HEK293 (cell line): ENCODE measurements around the gene JAGN1.

Source experiments
- BCL11B ChIP-seq: fragments of 450-650 bp; formaldehyde crosslinking; IDR thresholded peaks from 2 replicates; pipeline ENCODE4 v1.5.1; 2016; ENCODE audit warnings: low read depth, missing biosample characterization, missing genetic modification characterization
- HOXC10 ChIP-seq: sonication (generic); formaldehyde crosslinking; IDR thresholded peaks from 2 replicates; pipeline ENCODE4 v1.8.1; 2023; ENCODE audit warnings: mild to moderate bottlenecking, missing genetic modification reagents
- KLF10 ChIP-seq: fragments of 450-650 bp; IDR thresholded peaks from 2 replicates; pipeline ENCODE4 v1.5.1; 2018; ENCODE audit warnings: missing biosample characterization, mild to moderate bottlenecking, missing genetic modification characterization
- PATZ1 ChIP-seq: fragments of 450-650 bp; formaldehyde crosslinking; IDR thresholded peaks from 2 replicates; pipeline ENCODE4 v1.5.1; 2016; ENCODE audit warnings: missing biosample characterization, missing genetic modification characterization
- REPIN1 ChIP-seq: fragments of 450-650 bp; formaldehyde crosslinking; IDR thresholded peaks from 2 replicates; pipeline ENCODE4 v1.5.1; 2017; ENCODE audit warnings: missing biosample characterization, missing genetic modification characterization, low read depth
- REST ChIP-seq: fragments of 450-650 bp; formaldehyde crosslinking; IDR thresholded peaks from 2 replicates; pipeline ENCODE4 v1.5.1; 2016; ENCODE audit warnings: missing biosample characterization, missing genetic modification characterization
- ZFHX2 ChIP-seq: fragments of 450-650 bp; formaldehyde crosslinking; conservative IDR thresholded peaks from 2 replicates; pipeline ENCODE4 v1.5.1; 2016; ENCODE audit warnings: missing biosample characterization, missing genetic modification characterization
- ZNF121 ChIP-seq: fragments of 450-650 bp; formaldehyde crosslinking; IDR thresholded peaks from 2 replicates; pipeline ENCODE4 v1.5.1; 2016; ENCODE audit warnings: missing biosample characterization, missing genetic modification characterization
- ZNF174 ChIP-seq: fragments of 450-650 bp; formaldehyde crosslinking; IDR thresholded peaks from 2 replicates; pipeline ENCODE4 v1.5.0; 2017; ENCODE audit warnings: missing biosample characterization, mild to moderate bottlenecking, missing genetic modification characterization
- ZNF324 ChIP-seq: fragments of 450-650 bp; formaldehyde crosslinking; IDR thresholded peaks from 2 replicates; pipeline ENCODE4 v1.5.1; 2016; ENCODE audit warnings: missing biosample characterization, missing genetic modification characterization
- ZNF350 ChIP-seq: fragments of 450-650 bp; formaldehyde crosslinking; IDR thresholded peaks from 2 replicates; pipeline ENCODE4 v1.5.0; 2017; ENCODE audit warnings: missing biosample characterization, mild to moderate bottlenecking, missing genetic modification characterization
- ZNF391 ChIP-seq: fragments of 450-650 bp; formaldehyde crosslinking; IDR thresholded peaks from 2 replicates; pipeline ENCODE4 v1.5.1; 2016; ENCODE audit warnings: low read depth, missing biosample characterization, missing genetic modification characterization, borderline replicate concordance
- ZNF488 ChIP-seq: fragments of 450-650 bp; formaldehyde crosslinking; IDR thresholded peaks from 2 replicates; pipeline ENCODE4 v1.5.1; 2016; ENCODE audit warnings: missing biosample characterization, missing genetic modification characterization
- ZNF501 ChIP-seq: fragments of 450-650 bp; formaldehyde crosslinking; IDR thresholded peaks from 2 replicates; pipeline ENCODE4 v1.5.1; 2016; ENCODE audit warnings: missing biosample characterization, missing genetic modification characterization
- ZNF626 ChIP-seq: fragments of 450-650 bp; sonication (Bioruptor Pico); formaldehyde crosslinking; IDR thresholded peaks from 2 replicates; pipeline ENCODE4 v1.5.1; 2018; ENCODE audit warnings: missing biosample characterization, missing genetic modification characterization, inconsistent platforms
- ZNF660 ChIP-seq: fragments of 450-650 bp; IDR thresholded peaks from 2 replicates; pipeline ENCODE4 v1.5.1; 2018; ENCODE audit warnings: missing biosample characterization, mild to moderate bottlenecking, missing genetic modification characterization
- ZNF707 ChIP-seq: fragments of 450-650 bp; formaldehyde crosslinking; IDR thresholded peaks from 2 replicates; pipeline ENCODE4 v1.5.1; 2016; ENCODE audit warnings: missing biosample characterization, missing genetic modification characterization
- ZNF830 ChIP-seq: fragments of 450-650 bp; IDR thresholded peaks from 2 replicates; pipeline ENCODE4 v1.5.0; 2018; ENCODE audit warnings: missing biosample characterization, missing genetic modification characterization, low read depth, mild to moderate bottlenecking, moderate library complexity
- ZSCAN16 ChIP-seq: fragments of 450-650 bp; formaldehyde crosslinking; IDR thresholded peaks from 2 replicates; pipeline ENCODE4 v1.5.1; 2016; ENCODE audit warnings: missing biosample characterization, missing genetic modification characterization
- TF ChIP-seq, protein P1 (sequence below): fragments of 450-650 bp; formaldehyde crosslinking; IDR thresholded peaks from 2 replicates; pipeline ENCODE4 v1.5.1; 2017; ENCODE audit warnings: missing biosample characterization, missing genetic modification characterization
- TF ChIP-seq, protein P2 (sequence below): fragments of 450-650 bp; formaldehyde crosslinking; IDR thresholded peaks from 2 replicates; pipeline ENCODE4 v1.5.1; 2016; ENCODE audit warnings: missing biosample characterization, missing genetic modification characterization
- TF ChIP-seq, protein P3 (sequence below): fragments of 450-650 bp; formaldehyde crosslinking; conservative IDR thresholded peaks from 2 replicates; pipeline ENCODE4 v1.5.1; 2016; ENCODE audit warnings: low read depth, missing biosample characterization, missing genetic modification characterization

The JAGN1 gene

GRCh38 chr3:9938966-9939365 is 48.6 kb downstream of the JAGN1 start (continued):
- TF ChIP-seq, protein P1, sequence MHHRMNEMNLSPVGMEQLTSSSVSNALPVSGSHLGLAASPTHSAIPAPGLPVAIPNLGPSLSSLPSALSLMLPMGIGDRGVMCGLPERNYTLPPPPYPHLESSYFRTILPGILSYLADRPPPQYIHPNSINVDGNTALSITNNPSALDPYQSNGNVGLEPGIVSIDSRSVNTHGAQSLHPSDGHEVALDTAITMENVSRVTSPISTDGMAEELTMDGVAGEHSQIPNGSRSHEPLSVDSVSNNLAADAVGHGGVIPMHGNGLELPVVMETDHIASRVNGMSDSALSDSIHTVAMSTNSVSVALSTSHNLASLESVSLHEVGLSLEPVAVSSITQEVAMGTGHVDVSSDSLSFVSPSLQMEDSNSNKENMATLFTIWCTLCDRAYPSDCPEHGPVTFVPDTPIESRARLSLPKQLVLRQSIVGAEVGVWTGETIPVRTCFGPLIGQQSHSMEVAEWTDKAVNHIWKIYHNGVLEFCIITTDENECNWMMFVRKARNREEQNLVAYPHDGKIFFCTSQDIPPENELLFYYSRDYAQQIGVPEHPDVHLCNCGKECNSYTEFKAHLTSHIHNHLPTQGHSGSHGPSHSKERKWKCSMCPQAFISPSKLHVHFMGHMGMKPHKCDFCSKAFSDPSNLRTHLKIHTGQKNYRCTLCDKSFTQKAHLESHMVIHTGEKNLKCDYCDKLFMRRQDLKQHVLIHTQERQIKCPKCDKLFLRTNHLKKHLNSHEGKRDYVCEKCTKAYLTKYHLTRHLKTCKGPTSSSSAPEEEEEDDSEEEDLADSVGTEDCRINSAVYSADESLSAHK (tag by site-specific recombination), result no peak
- no peak for TF ChIP-seq ZFHX2 (tag by site-specific recombination)
- no peak for TF ChIP-seq ZNF350 (tag by site-specific recombination)
- TF ChIP-seq ZNF830, result no peak
- no peak for TF ChIP-seq ZNF324 (tag by site-specific recombination)
- TF ChIP-seq, protein P2, sequence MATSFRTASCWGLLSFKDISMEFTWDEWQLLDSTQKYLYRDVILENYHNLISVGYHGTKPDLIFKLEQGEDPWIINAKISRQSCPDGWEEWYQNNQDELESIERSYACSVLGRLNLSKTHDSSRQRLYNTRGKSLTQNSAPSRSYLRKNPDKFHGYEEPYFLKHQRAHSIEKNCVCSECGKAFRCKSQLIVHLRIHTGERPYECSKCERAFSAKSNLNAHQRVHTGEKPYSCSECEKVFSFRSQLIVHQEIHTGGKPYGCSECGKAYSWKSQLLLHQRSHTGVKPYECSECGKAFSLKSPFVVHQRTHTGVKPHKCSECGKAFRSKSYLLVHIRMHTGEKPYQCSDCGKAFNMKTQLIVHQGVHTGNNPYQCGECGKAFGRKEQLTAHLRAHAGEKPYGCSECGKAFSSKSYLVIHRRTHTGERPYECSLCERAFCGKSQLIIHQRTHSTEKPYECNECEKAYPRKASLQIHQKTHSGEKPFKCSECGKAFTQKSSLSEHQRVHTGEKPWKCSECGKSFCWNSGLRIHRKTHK (tag by site-specific recombination), result no peak
- no peak for TF ChIP-seq ZNF174 (tag by site-specific recombination)
- no peak for TF ChIP-seq KLF10 (tag by site-specific recombination)
- no peak for TF ChIP-seq REPIN1 (tag by site-specific recombination)
- TF ChIP-seq ZNF707 (tag by site-specific recombination), result no peak
- TF ChIP-seq ZNF488 (tag by site-specific recombination), result no peak
- TF ChIP-seq HOXC10 (CRISPR knock-in tag), result no peak
- no peak for TF ChIP-seq ZNF391
- peak; percentile 76 for TF ChIP-seq ZNF501 (tag by site-specific recombination)
- peak; percentile 63; the same call in 1 of the 2 replicates for TF ChIP-seq ZNF121 (tag by site-specific recombination)
- TF ChIP-seq REST (tag by site-specific recombination), result peak; percentile 87
- no peak for TF ChIP-seq BCL11B (tag by site-specific recombination)
- TF ChIP-seq, protein P3, sequence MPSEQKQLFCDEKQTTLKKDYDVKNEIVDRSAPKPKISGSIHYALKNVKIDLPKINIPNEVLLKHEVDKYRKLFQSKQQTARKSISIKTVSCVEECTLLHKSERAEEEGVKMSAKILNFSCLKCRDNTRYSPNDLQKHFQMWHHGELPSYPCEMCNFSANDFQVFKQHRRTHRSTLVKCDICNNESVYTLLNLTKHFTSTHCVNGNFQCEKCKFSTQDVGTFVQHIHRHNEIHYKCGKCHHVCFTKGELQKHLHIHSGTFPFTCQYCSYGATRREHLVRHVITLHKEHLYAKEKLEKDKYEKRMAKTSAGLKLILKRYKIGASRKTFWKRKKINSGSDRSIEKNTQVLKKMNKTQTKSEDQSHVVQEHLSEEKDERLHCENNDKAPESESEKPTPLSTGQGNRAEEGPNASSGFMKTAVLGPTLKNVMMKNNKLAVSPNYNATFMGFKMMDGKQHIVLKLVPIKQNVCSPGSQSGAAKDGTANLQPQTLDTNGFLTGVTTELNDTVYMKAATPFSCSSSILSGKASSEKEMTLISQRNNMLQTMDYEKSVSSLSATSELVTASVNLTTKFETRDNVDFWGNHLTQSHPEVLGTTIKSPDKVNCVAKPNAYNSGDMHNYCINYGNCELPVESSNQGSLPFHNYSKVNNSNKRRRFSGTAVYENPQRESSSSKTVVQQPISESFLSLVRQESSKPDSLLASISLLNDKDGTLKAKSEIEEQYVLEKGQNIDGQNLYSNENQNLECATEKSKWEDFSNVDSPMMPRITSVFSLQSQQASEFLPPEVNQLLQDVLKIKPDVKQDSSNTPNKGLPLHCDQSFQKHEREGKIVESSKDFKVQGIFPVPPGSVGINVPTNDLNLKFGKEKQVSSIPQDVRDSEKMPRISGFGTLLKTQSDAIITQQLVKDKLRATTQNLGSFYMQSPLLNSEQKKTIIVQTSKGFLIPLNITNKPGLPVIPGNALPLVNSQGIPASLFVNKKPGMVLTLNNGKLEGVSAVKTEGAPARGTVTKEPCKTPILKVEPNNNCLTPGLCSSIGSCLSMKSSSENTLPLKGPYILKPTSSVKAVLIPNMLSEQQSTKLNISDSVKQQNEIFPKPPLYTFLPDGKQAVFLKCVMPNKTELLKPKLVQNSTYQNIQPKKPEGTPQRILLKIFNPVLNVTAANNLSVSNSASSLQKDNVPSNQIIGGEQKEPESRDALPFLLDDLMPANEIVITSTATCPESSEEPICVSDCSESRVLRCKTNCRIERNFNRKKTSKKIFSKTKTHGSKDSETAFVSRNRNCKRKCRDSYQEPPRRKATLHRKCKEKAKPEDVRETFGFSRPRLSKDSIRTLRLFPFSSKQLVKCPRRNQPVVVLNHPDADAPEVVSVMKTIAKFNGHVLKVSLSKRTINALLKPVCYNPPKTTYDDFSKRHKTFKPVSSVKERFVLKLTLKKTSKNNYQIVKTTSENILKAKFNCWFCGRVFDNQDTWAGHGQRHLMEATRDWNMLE (tag by site-specific recombination), result peak; percentile 96
- no peak for TF ChIP-seq ZNF660 (tag by site-specific recombination)
- TF ChIP-seq ZNF626 (tag by site-specific recombination), result no peak
- no peak for TF ChIP-seq ZSCAN16 (tag by site-specific recombination)
- no peak for TF ChIP-seq PATZ1 (tag by site-specific recombination)
